GM23338 (cell line): Measurements from ENCODE around the gene MKNK1.

Source experiments
- CTCF ChIP-seq, 2 experiments: fragments of 200-600 bp in 1 of 2; sonication (generic) in 1 of 2; conservative IDR thresholded peaks; 2 replicates each; pipeline versions ENCODE4 v1.5.1 to v1.6.1; 2016 to 2017; ENCODE audit warnings: antibody characterized with exemption in 2 of 2, low read depth in 2 of 2, mild to moderate bottlenecking in 2 of 2, moderate library complexity in 1 of 2
- ETS1 ChIP-seq: IDR thresholded peaks from 2 replicates; pipeline ENCODE4 v1.6.1; 2016; ENCODE audit warnings: antibody characterized with exemption
- EZH2 ChIP-seq: fragments of 200-600 bp; sonication (generic); IDR thresholded peaks from one replicate; pipeline ENCODE4 v1.8.0; 2017; ENCODE audit warnings: antibody characterized with exemption, mild to moderate bottlenecking, low read depth; ENCODE audit not compliant: unreplicated experiment
- EZH2phosphoT487 ChIP-seq: fragments of 200-600 bp; sonication (generic); IDR thresholded peaks from one replicate; pipeline ENCODE4 v1.8.1; 2018; ENCODE audit warnings: antibody characterized with exemption; ENCODE audit not compliant: unreplicated experiment
- POLR2AphosphoS5 ChIP-seq: IDR thresholded peaks from 2 replicates; pipeline ENCODE4 v1.6.1; 2016; ENCODE audit warnings: antibody characterized with exemption, low read depth
- REST ChIP-seq: IDR thresholded peaks from one replicate; pipeline ENCODE4 v1.6.1; 2018; ENCODE audit warnings: antibody characterized with exemption; ENCODE audit not compliant: unreplicated experiment
- ZNF114 ChIP-seq: fragments of 250-450 bp; sonication (Bioruptor Pico); IDR thresholded peaks from 2 replicates; pipeline ENCODE4 v1.5.0; 2020; ENCODE audit warnings: mild to moderate bottlenecking, moderate library complexity
- ZNF331 ChIP-seq: fragments of 250-450 bp; sonication (Bioruptor Pico); IDR thresholded peaks from 2 replicates; pipeline ENCODE4 v1.5.0; 2020; ENCODE audit warnings: low read depth, mild to moderate bottlenecking, moderate library complexity
- ZNF462 ChIP-seq: fragments of 250-450 bp; sonication (Bioruptor Pico); IDR thresholded peaks from 2 replicates; pipeline ENCODE4 v1.5.0; 2020; ENCODE audit warnings: mild to moderate bottlenecking, moderate library complexity

- TF ChIP-seq ETS1 (no peak), CTCF (conservative IDR thresholded peaks at IDR 0.05; ENCODE audit: low read depth in 2 of 2) (no peak), ZNF462 (CRISPR knock-in tag) (no peak), ZNF331 (CRISPR knock-in tag) (no peak), POLR2AphosphoS5 (no peak), EZH2 (no peak), EZH2phosphoT487 (no peak), REST (no peak), ZNF114 (CRISPR knock-in tag) (no peak)
Observed at GRCh38 chr1:46515576-46515975, 88.5 kb downstream of the MKNK1 start.
